Measurements from ENCODE around the gene PAIP2B. TPM values are rescaled to one million over a fixed set of nuclear protein-coding genes. Genes with fewer than 3 reads are reported as not detected.

Gene PAIP2B
- total RNA-seq, 1 experiment from 2014 or later, result 17.7 TPM

- no CpG with 5 or more reads among the region's 1 CpG for WGBS (ENCODE audit: extremely low coverage, insufficient read length, low lambda C conversion rate)
- no peak overlapping the region for H3K4ac ChIP-seq (ENCODE audit: low read depth, low read length)
- no peaks in the 10 kb centered on the region for H3K79me1 ChIP-seq (ENCODE audit: insufficient read depth, low read depth, low read length, poor library complexity, severe bottlenecking)
- H2BK15ac ChIP-seq (ENCODE audit: low read depth, low read length), result no peak overlapping the region
- H3K4me1 ChIP-seq (ENCODE audit: insufficient read depth, low read length), result no peaks in the 10 kb centered on the region; the same call in 1 of the 2 replicates
- H3K9ac ChIP-seq (ENCODE audit: extremely low read depth, insufficient read length, low read length), result no peak overlapping the region
- H2BK12ac ChIP-seq (ENCODE audit: insufficient read length, low read depth, low read length), result no peak overlapping the region
- Mint-ChIP-seq H3K9me3 (peaks cover 14 to 24% of the 10 kb centered on the region in 2 experiments), H3K27ac (no peak overlapping the region), H3K4me1 (peaks cover 5 to 7% of the 10 kb centered on the region in 2 experiments), H3K27me3 (ENCODE audit: low read depth) (peaks cover 11% of the 10 kb centered on the region), H3K36me3 (ENCODE audit: insufficient read depth in 1 of 3, low read depth in 3 of 3) (peaks cover 0 to 7% (median 4%) of the 10 kb centered on the region in 3 experiments; a peak in 6 of 7 replicates), H3K4me3 (no peak overlapping the region)
- DNase-seq, result no peak
- no peaks in the 10 kb centered on the region for H4K20me1 ChIP-seq (ENCODE audit: control insufficient read depth, insufficient read depth, insufficient read length)
- H3K79me2 ChIP-seq (ENCODE audit: insufficient read depth, low read length), result no peaks in the 10 kb centered on the region
- no peak for TF ChIP-seq CTCF (conservative IDR thresholded peaks at IDR 0.05)
- no peak overlapping the region for H3K4me2 ChIP-seq (ENCODE audit: insufficient read depth, insufficient read length, low read length)
- H2BK120ac ChIP-seq (ENCODE audit: low read depth, low read length, poor library complexity, severe bottlenecking), result no peak overlapping the region
- no peak overlapping the region for H4K91ac ChIP-seq (ENCODE audit: insufficient read length, low read depth, low read length)
- H3K9me3 ChIP-seq (ENCODE audit: control insufficient read depth, low read depth, low read length), result no peaks in the 10 kb centered on the region
- H3K56ac ChIP-seq (ENCODE audit: insufficient read length, low read depth, low read length), result no peak overlapping the region
- no peak overlapping the region for H2BK5ac ChIP-seq (ENCODE audit: insufficient read length, low read length)
- H2BK20ac ChIP-seq (ENCODE audit: low read depth, low read length, poor library complexity, severe bottlenecking), result no peak overlapping the region
- no peak overlapping the region for H2AK5ac ChIP-seq (ENCODE audit: insufficient read length, low read length)
- H3K18ac ChIP-seq (ENCODE audit: insufficient read length, low read depth, low read length), result no peak overlapping the region
- no peak overlapping the region for H4K5ac ChIP-seq (ENCODE audit: insufficient read length, low read depth, low read length)
- no peaks in the 10 kb centered on the region for H3K27me3 ChIP-seq (ENCODE audit: insufficient read depth, low read length)
- H3K23ac ChIP-seq (ENCODE audit: insufficient read length, low read depth, low read length), result no peak overlapping the region
- no peak overlapping the region for H3T11ph ChIP-seq (ENCODE audit: low read length)
- H3K27ac ChIP-seq (ENCODE audit: insufficient read length, low read depth, low read length), result no peak overlapping the region
- H3K14ac ChIP-seq (ENCODE audit: insufficient read depth, low read length), result no peak overlapping the region
- H2AFZ ChIP-seq (ENCODE audit: low read length), result no peak overlapping the region
- H3K23me2 ChIP-seq (ENCODE audit: insufficient read length, low read depth, low read length, poor library complexity, severe bottlenecking), result no peaks in the 10 kb centered on the region
- H4K8ac ChIP-seq (replicated peaks; ENCODE audit: insufficient read length, low read depth, low read length), result no peak overlapping the region
Measured at GRCh38 chr2:71253476-71253875, 26.6 kb upstream of the PAIP2B start.
